ENCODE results near the gene COG6.

DNA sequence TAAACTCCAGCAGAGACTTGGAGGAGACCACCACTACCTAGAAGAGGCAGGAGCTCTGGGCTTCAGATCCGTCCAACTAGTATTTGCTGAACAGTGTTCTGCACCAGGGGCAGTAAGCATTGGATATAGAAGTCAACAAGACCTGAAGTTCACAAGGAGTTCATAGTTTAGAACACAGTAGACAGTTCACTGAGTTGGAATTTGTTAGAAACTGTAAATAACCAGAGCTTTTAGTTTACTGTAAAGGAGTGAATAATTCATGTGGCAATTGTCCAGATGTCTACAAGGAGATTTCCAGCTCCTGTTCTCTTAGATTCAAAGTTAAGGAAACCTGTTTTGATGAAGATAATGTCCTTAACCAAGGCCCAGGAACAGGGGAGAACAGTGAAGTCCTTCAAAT, 128.9 kb downstream of the COG6 start:
- TF ChIP-seq CTCF (IDR thresholded peaks at IDR 0.05) (no peak), TCF7L2 (IDR thresholded peaks at IDR 0.05; ENCODE audit: low read depth, low read length) (no peak)
- TF ChIP-seq, protein P1, sequence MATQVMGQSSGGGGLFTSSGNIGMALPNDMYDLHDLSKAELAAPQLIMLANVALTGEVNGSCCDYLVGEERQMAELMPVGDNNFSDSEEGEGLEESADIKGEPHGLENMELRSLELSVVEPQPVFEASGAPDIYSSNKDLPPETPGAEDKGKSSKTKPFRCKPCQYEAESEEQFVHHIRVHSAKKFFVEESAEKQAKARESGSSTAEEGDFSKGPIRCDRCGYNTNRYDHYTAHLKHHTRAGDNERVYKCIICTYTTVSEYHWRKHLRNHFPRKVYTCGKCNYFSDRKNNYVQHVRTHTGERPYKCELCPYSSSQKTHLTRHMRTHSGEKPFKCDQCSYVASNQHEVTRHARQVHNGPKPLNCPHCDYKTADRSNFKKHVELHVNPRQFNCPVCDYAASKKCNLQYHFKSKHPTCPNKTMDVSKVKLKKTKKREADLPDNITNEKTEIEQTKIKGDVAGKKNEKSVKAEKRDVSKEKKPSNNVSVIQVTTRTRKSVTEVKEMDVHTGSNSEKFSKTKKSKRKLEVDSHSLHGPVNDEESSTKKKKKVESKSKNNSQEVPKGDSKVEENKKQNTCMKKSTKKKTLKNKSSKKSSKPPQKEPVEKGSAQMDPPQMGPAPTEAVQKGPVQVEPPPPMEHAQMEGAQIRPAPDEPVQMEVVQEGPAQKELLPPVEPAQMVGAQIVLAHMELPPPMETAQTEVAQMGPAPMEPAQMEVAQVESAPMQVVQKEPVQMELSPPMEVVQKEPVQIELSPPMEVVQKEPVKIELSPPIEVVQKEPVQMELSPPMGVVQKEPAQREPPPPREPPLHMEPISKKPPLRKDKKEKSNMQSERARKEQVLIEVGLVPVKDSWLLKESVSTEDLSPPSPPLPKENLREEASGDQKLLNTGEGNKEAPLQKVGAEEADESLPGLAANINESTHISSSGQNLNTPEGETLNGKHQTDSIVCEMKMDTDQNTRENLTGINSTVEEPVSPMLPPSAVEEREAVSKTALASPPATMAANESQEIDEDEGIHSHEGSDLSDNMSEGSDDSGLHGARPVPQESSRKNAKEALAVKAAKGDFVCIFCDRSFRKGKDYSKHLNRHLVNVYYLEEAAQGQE (IDR thresholded peaks at IDR 0.05; ENCODE audit: insufficient read depth in 1 of 2, low read depth in 2 of 2, low read length in 1 of 2), result no peak

All from Panc1 (cell line).